Right hindlimb (tissue), 1 donor: ENCODE data around the gene RAB11FIP4.

Experiments
- DNase-seq: peaks from one replicate; pipeline ENCODE4 v3.0.0-alpha.2; 2018

The RAB11FIP4 gene

GRCh38 chr17:31552568-31552967 lies 161.1 kb downstream of the RAB11FIP4 start:
- DNase-seq = no peak

- DNase-seq = no peak
Measured at GRCh38 chr17:31553506-31553905, 162.0 kb downstream of the RAB11FIP4 start.

- DNase-seq = no peak
Measured at GRCh38 chr17:31554930-31555329, 163.5 kb downstream of the RAB11FIP4 start.

GRCh38 chr17:31556969-31557645 lies 165.6 kb downstream of the RAB11FIP4 start:
- no peak for DNase-seq

GRCh38 chr17:31558748-31559583 lies 167.5 kb downstream of the RAB11FIP4 start:
- DNase-seq = peak; percentile 90

GRCh38 chr17:31559584-31560501 lies 168.4 kb downstream of the RAB11FIP4 start:
- peak; percentile 49 for DNase-seq

- DNase-seq = no peak
Measured at GRCh38 chr17:31560616-31561235, 169.3 kb downstream of the RAB11FIP4 start.

GRCh38 chr17:31561469-31562375 lies 170.2 kb downstream of the RAB11FIP4 start:
- DNase-seq = peak; percentile 37

GRCh38 chr17:31562376-31562840 lies 170.9 kb downstream of the RAB11FIP4 start:
- no peak for DNase-seq

GRCh38 chr17:31564291-31564690 lies 172.8 kb downstream of the RAB11FIP4 start:
- no peak for DNase-seq

GRCh38 chr17:31564883-31565301 lies 173.4 kb downstream of the RAB11FIP4 start:
- DNase-seq = peak; percentile 48

- DNase-seq = no peak
Measured at GRCh38 chr17:31565652-31566051, 174.2 kb downstream of the RAB11FIP4 start.

- no peak for DNase-seq
Measured at GRCh38 chr17:31566247-31566991, 174.9 kb downstream of the RAB11FIP4 start.

- no peak for DNase-seq
Measured at GRCh38 chr17:31566992-31567373, 175.5 kb downstream of the RAB11FIP4 start.

- no peak for DNase-seq
Measured at GRCh38 chr17:31568121-31568520, 176.6 kb downstream of the RAB11FIP4 start.

GRCh38 chr17:31568539-31568938 lies 177.1 kb downstream of the RAB11FIP4 start:
- DNase-seq = no peak

GRCh38 chr17:31570231-31570630 lies 178.8 kb downstream of the RAB11FIP4 start:
- DNase-seq = no peak

- peak; percentile 83 for DNase-seq
Measured at GRCh38 chr17:31570951-31571892, 179.7 kb downstream of the RAB11FIP4 start.

GRCh38 chr17:31572341-31572740 lies 180.9 kb downstream of the RAB11FIP4 start:
- DNase-seq = no peak
